HG02870 (cell line): Measurements from ENCODE around the gene MAGEF1.

ENCODE experiments used
- ATAC-seq: cut with Tn5 transposase; IDR thresholded peaks from one replicate; pipeline ENCODE4 v1.9.1; 2021; ENCODE audit warnings: mild to moderate bottlenecking, moderate library complexity; ENCODE audit not compliant: unreplicated experiment

The MAGEF1 gene

DNA sequence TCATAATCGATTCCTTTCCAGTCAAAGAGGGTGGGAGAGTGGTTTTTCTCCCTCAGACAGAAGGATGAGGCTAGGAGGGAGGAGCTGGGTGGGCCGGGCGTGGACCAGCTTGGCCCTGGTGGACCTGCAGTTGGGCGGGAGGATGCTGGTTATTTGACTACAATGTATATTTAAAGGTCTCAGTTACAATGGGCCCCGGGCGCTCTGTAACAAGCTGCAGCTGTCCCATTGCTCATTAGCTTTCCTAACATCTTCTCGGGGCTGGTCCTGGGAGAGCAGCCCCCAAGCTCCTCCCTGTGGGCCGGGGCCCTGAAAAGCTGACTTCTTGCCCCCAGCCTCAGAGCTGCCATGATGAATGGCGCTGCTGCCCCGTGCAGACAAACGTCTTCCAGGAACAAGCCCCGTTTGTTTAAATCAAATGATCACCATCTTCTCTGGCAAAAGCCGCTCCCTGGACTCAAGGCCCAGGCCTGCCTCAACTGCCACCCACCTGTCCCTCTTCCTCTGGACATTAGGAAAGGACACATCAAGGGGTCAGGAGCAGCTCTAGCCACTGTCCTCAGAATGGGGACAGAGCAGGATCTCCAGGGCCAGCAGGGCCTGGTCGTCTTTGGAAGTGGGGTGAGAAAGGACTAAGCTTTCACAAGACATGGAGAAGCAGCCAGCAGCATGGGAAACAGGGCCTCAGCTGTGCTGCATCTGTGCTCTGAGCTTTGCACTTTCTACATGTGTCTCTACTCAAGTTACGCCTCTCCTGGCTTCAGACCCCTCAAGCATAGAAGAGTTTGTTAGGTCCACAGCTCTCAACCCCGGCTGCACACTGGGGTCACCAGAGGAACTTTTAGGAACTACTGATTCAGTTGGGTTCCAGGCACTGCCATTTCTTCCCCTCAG lies 38.6 kb downstream of the MAGEF1 start:
- ATAC-seq = no peak

- no peak for ATAC-seq
Measured at GRCh38 chr3:184672335-184672734, 39.5 kb downstream of the MAGEF1 start.

- no peak for ATAC-seq
Measured at GRCh38 chr3:184670091-184670602, 41.7 kb downstream of the MAGEF1 start.

DNA sequence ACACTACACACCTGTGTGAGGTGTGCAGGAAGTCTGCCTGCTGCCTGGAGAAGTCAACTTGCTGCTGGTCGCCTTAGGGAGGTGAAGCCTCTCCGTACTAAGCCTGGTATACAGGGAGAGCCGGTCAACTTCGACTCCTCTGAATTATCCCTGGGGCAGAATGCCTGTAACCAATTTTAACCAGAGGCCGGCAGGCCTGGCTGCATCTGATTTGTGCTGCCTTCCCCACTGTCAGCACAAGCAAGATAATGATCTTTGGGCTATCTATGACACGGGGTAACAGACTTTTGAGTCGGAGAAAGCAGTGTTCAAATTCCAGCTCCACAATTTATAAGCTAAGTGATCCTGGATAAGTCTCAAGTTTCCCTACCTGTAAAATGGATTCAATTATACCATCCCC lies 42.3 kb downstream of the MAGEF1 start:
- no peak for ATAC-seq

DNA sequence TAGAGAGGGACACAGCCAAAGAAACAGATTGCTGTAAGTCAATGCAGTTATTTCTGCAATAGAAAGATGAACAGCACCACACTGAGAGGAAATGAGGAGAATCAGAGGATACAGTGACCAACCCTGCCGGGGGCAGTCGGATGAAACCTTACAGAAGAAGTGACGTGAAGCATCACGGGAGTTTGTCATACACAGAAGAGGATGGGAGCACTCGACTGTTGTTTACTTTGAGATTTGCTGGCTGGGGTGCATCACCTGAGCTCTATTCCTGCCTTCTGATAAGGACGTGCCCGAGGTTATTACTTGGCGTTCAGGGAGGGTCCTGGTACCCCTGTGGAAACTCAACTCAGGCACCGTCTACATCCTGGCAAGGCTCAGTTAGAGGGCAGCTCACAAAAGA lies 45.4 kb downstream of the MAGEF1 start:
- ATAC-seq = no peak

- ATAC-seq = no peak
Measured at GRCh38 chr3:184665101-184665500, 46.8 kb downstream of the MAGEF1 start.

- no peak for ATAC-seq
Measured at GRCh38 chr3:184663756-184664155, 48.1 kb downstream of the MAGEF1 start.

DNA sequence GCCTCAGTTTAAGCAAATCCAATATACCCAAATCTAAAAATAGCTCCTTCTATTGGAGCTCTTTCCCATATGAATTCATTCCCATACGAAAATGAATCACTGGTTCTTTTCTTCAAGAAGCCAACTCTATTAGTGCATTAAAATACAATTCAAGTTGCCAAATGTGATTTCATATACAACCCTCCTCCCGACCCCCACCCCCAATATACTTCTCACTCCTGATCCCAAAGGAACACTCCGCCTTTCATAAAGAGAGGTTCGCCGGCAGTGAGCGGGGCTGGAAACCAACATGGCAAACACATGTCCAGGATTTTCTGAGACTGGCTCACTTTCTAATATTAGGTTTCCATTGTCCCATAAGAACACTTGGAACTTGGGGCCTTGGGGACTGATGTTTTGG lies 48.5 kb downstream of the MAGEF1 start:
- no peak for ATAC-seq

DNA sequence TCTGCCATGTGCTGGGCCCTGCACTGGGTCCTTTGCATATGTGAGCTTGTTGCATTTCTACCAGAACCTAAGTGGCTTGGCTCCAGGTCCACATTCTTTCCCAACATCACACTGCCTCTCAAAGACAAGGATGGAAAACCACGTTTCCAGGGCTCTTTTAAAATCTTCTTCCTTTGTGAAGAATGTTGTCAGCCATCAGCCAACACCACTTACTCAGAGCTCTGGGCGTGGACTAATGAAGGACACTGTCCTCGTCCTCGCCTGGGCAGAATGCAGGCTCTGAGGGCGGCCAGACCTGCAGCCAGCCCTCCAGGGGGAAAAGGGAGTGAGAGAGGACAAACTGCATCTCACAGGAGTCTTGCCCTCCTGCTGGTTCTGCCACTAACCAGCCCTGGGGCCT lies 49.7 kb downstream of the MAGEF1 start:
- ATAC-seq = no peak

GRCh38 chr3:184660931-184661330 lies 50.9 kb downstream of the MAGEF1 start:
- no peak for ATAC-seq
